ENCODE results near the gene WDR59. TPM values are rescaled to one million over a fixed set of nuclear protein-coding genes. Genes with fewer than 3 reads are reported as not detected.
A peak's percentile ranks its signal among the peaks of the same experiment; 100 is the strongest.
"Not testable (repeated sequence)": the region's sequence is repeated elsewhere in the genome, so short reads cannot be mapped to it uniquely, and the experiment has no call there.

Gene WDR59
- total and polyA plus RNA-seq, 4 donors, result 11.2 to 60.1 (median 32.0) TPM

- no peak for TF ChIP-seq CTCF (IDR thresholded peaks at IDR 0.05; ENCODE audit: control extremely low read depth, extremely low read depth)
- Histone ChIP-seq H3K27ac (ENCODE audit: low read depth in 1 of 2, low read length in 1 of 2) (no peak overlapping the region), H3K4me1 (ENCODE audit: control insufficient read depth in 5 of 5, insufficient read depth in 5 of 5, low read length in 5 of 5) (peaks cover 3 to 6% (median 4%) of the 10 kb centered on the region in 5 donors), H3K27me3 (ENCODE audit: control insufficient read depth in 3 of 3, insufficient read depth in 3 of 3, low read length in 2 of 3) (no peaks in the 10 kb centered on the region), H3K9me3 (ENCODE audit: control insufficient read depth in 4 of 4, insufficient read depth in 3 of 4, low read length in 3 of 4) (peaks cover 0 to 3% (median 0%) of the 10 kb centered on the region in 4 donors), H3K4me3 (no peak overlapping the region), H3K9ac (ENCODE audit: insufficient read depth in 1 of 2, low read length in 2 of 2) (peak overlapping the region in 1 of 2 donors; percentile 28), H3K36me3 (ENCODE audit: control insufficient read depth in 4 of 4, insufficient read depth in 4 of 4, low read length in 4 of 4) (peaks cover 0 to 7% (median 0%) of the 10 kb centered on the region in 4 donors)
- ATAC-seq (ENCODE audit: insufficient read depth, low FRiP score) (no peak), DNase-seq (no peak)
- 34% methylated on average over 3 of the region's 3 CpGs for WGBS, 2 donors
Measured at GRCh38 chr16:75017670-75018525, 33.0 kb upstream of the WDR59 start.

GRCh38 chr16:75016451-75017081 lies 31.6 kb upstream of the WDR59 start:
- H3K27me3 ChIP-seq (ENCODE audit: control insufficient read depth in 3 of 3, insufficient read depth in 3 of 3, low read length in 2 of 3); ATAC-seq (ENCODE audit: insufficient read depth, low FRiP score); H3K9ac ChIP-seq (ENCODE audit: insufficient read depth in 1 of 2, low read length in 2 of 2); H3K9me3 ChIP-seq (ENCODE audit: control insufficient read depth in 4 of 4, insufficient read depth in 3 of 4, low read length in 3 of 4); H3K4me3 ChIP-seq; H3K36me3 ChIP-seq (ENCODE audit: control insufficient read depth in 4 of 4, insufficient read depth in 4 of 4, low read length in 4 of 4): not testable (repeated sequence)
- Histone ChIP-seq H3K4me1 (ENCODE audit: control insufficient read depth in 5 of 5, insufficient read depth in 5 of 5, low read length in 5 of 5) (peaks cover 7 to 13% (median 11%) of the 10 kb centered on the region in 5 donors), H3K27ac (ENCODE audit: low read depth in 1 of 2, low read length in 1 of 2) (peak overlapping the region in 1 of 2 donors; percentile 40)
- 62 to 74% methylated on average over 12 of the region's 12 CpGs for WGBS, 2 donors
- DNase-seq, result peak in 2 of 3 donors; percentile 41 to 52

- Histone ChIP-seq H3K9ac (ENCODE audit: insufficient read depth in 1 of 2, low read length in 2 of 2) (no peak overlapping the region), H3K4me3 (no peak overlapping the region), H3K4me1 (ENCODE audit: control insufficient read depth in 5 of 5, insufficient read depth in 5 of 5, low read length in 5 of 5) (peaks cover 7 to 16% (median 11%) of the 10 kb centered on the region in 5 donors), H3K36me3 (ENCODE audit: control insufficient read depth in 4 of 4, insufficient read depth in 4 of 4, low read length in 4 of 4) (no peaks in the 10 kb centered on the region), H3K9me3 (ENCODE audit: control insufficient read depth in 4 of 4, insufficient read depth in 3 of 4, low read length in 3 of 4) (no peaks in the 10 kb centered on the region), H3K27me3 (ENCODE audit: control insufficient read depth in 3 of 3, insufficient read depth in 3 of 3, low read length in 2 of 3) (no peaks in the 10 kb centered on the region), H3K27ac (ENCODE audit: low read depth in 1 of 2, low read length in 1 of 2) (no peak overlapping the region)
- TF ChIP-seq CTCF (IDR thresholded peaks at IDR 0.05; ENCODE audit: control extremely low read depth, extremely low read depth), result no peak
- DNase-seq (no peak), ATAC-seq (ENCODE audit: insufficient read depth, low FRiP score) (no peak)
- 95 to 99% methylated on average over 2 of the region's 2 CpGs for WGBS, 2 donors
Measured at GRCh38 chr16:75014318-75014717, 29.4 kb upstream of the WDR59 start.

GRCh38 chr16:75013123-75013522 lies 28.2 kb upstream of the WDR59 start:
- not testable (repeated sequence) for H3K27me3 ChIP-seq (ENCODE audit: control insufficient read depth in 3 of 3, insufficient read depth in 3 of 3, low read length in 2 of 3); H3K4me3 ChIP-seq; ATAC-seq (ENCODE audit: insufficient read depth, low FRiP score); H3K36me3 ChIP-seq (ENCODE audit: control insufficient read depth in 4 of 4, insufficient read depth in 4 of 4, low read length in 4 of 4); H3K9me3 ChIP-seq (ENCODE audit: control insufficient read depth in 4 of 4, insufficient read depth in 3 of 4, low read length in 3 of 4); H3K9ac ChIP-seq (ENCODE audit: insufficient read depth in 1 of 2, low read length in 2 of 2); DNase-seq
- 80 to 85% methylated on average over 6 of the region's 6 CpGs for WGBS, 2 donors
- Histone ChIP-seq H3K4me1 (ENCODE audit: control insufficient read depth in 5 of 5, insufficient read depth in 5 of 5, low read length in 5 of 5) (peaks cover 5 to 16% (median 11%) of the 10 kb centered on the region in 5 donors), H3K27ac (ENCODE audit: low read depth in 1 of 2, low read length in 1 of 2) (peak overlapping the region in 1 of 2 donors; percentile 83)
